Stimulated activated CD4-positive, alpha-beta T cell treated with anti-CD3 and anti-CD28 coated beads, Interleukin-15, amount 100 ng/mL, for 1 hour (primary cell): Measurements from ENCODE around the gene EXD1.
"Not testable (repeated sequence)": the region's sequence is repeated elsewhere in the genome, so short reads cannot be mapped to it uniquely, and the experiment has no call there.

Experiments
- DNase-seq, 2 donors: peaks; one replicate each; pipeline ENCODE4 v3.0.0-alpha.2; 2020; ENCODE audit warnings: low read depth in 1 of 2, low spot score in 1 of 2

The EXD1 gene

DNA sequence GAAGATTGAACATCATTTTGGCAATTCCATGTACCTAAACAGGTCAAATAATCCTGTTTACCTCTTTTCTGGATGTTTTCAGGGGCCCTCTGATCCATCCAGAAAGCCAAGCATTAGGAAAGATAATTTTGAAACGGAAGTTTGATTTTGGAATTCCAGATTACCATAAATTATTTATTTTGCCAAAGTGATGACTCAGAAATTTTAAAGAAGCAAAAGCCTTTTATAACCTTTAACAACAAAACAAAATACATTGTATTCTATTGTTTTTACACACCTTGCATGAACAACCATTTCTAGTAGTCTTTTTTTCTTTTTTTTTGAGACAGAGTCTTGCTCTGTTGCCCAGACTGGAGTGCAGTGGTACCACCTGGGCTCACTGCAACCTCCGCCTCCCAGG, 82.5 kb downstream of the EXD1 start:
- no peak for DNase-seq

DNA sequence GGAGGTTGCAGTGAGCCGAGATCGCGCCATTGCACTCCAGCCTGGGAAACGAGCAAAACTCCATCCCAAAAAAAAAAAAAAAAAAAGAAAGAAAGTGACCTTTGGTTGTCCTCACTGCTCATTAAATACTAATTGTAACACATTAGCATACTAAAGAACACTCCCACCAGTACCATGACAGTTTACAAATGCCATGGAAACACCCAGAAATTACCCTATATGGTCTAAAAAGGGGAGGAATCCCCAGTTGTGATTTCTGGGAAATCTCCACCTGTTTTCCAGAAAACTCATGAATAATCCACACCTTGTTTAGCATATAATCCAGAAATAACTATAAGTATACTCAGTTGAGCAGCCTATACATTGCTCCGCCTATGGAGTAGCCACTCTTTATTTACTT, 90.9 kb downstream of the EXD1 start:
- DNase-seq, result no peak

DNA sequence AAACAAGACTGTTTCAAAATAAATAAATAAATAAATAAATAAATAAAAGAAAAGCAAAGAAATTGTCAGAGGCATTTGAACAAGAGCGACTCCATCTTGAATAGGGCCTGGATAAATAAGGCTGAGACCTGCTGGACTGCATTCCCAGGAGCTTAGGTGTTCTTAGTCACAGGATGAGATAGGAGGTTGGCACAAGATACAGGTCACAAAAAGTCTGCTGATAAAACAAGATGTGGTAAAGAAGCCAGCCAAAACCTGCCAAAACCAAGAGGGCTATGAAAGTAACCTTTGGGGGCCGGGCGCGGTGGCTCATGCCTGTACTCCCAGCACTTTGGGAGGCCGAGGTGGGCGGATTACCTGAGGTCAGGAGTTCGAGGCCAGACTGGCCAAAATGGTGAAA, 91.4 kb downstream of the EXD1 start:
- DNase-seq, result not testable (repeated sequence)

DNA sequence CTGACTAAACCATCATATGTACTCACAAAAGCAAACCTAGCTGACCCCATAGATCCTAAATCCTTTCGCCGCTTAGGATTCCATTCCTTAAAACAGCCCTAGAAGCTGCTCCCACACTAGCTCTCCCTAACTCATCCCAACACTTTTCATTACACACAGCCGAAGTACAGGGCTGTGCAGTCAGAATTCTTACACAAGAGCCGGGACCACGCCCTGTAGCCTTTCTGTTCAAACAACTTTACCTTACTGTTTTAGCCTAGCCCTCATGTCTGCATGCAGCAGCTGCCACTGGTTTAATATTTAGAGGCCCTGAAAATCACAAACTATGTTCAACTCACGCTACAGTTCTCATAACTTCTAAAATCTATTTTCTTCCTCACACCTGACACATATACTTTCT, 95.0 kb downstream of the EXD1 start:
- DNase-seq, result not testable (repeated sequence)

DNA sequence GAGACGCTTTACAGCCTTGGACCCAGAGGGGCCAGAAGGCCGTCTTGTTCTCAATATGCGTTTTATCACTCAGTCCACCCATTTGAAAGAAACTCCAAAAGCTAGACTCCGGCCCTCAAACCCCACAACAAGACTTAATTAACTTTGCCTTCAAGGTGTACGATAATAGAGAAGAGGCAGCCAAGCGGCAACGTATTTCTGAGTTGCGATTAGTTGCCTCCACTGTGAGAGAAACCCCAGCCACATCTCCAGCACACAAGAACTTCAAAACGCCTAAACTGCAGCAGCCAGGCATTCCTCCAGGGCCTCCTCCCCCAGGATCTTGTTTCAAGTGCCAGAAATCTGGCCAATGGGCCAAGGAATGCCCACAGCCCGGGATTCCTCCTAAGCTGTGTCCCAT, 97.1 kb downstream of the EXD1 start:
- no peak for DNase-seq
